Neural cell (in vitro differentiated cells): ENCODE data around the gene CD84.

ENCODE experiments used
- CTCF ChIP-seq: fragments of 450-650 bp; IDR thresholded peaks from 2 replicates; pipeline ENCODE4 v1.5.1; 2014; ENCODE audit warnings: antibody characterized with exemption, mild to moderate bottlenecking, moderate library complexity; ENCODE audit not compliant: poor library complexity, severe bottlenecking
- EP300 ChIP-seq: fragments of 450-650 bp; conservative IDR thresholded peaks from 2 replicates; pipeline ENCODE4 v1.6.1; 2014; ENCODE audit warnings: antibody characterized with exemption, mild to moderate bottlenecking, moderate library complexity; ENCODE audit not compliant: poor library complexity, severe bottlenecking
- EZH2 ChIP-seq: fragments of 200-600, 300-800 bp; shearing (Covaris generic), sonication (generic); IDR thresholded peaks from 2 replicates; pipeline ENCODE4 v1.6.1; 2014; ENCODE audit warnings: antibody characterized with exemption, low read length, borderline replicate concordance, mild to moderate bottlenecking; ENCODE audit not compliant: insufficient read depth, poor library complexity, severe bottlenecking
- MXI1 ChIP-seq: fragments of 450-650 bp; conservative IDR thresholded peaks from 2 replicates; pipeline ENCODE4 v1.6.1; 2014; ENCODE audit warnings: antibody characterized with exemption, mild to moderate bottlenecking; ENCODE audit not compliant: poor library complexity, severe bottlenecking
- POLR2AphosphoS5 ChIP-seq: IDR thresholded peaks from 2 replicates; pipeline ENCODE4 v1.6.1; 2012
- RAD21 ChIP-seq: fragments of 450-650 bp; conservative IDR thresholded peaks from 2 replicates; pipeline ENCODE4 v1.6.1; 2014; ENCODE audit warnings: antibody characterized with exemption, mild to moderate bottlenecking, moderate library complexity
- TAF1 ChIP-seq: IDR thresholded peaks from 2 replicates; pipeline ENCODE4 v1.6.1; 2012; ENCODE audit warnings: low read depth

GRCh38 chr1:160546942-160547341 lies 32.4 kb downstream of the CD84 start:
- TF ChIP-seq EP300 (no peak), CTCF (no peak), RAD21 (no peak), EZH2 (no peak), TAF1 (no peak), MXI1 (no peak), POLR2AphosphoS5 (no peak)
